GM23338 (cell line): Measurements from ENCODE around the gene KRTAP10-6. TPM values are rescaled to one million over a fixed set of nuclear protein-coding genes. Genes with fewer than 3 reads are reported as not detected.
"Not testable (repeated sequence)": the region's sequence is repeated elsewhere in the genome, so short reads cannot be mapped to it uniquely, and the experiment has no call there.

ENCODE experiments used
- ATAC-seq: fragments of 200-7000 bp; cut with Tn5 transposase; 3 replicates; pipeline ENCODE4 v1.9.1; 2020
- DNase-seq: peaks from one replicate; pipeline ENCODE4 v3.0.0-alpha.2; 2015; ENCODE audit warnings: low spot score
- H2AFZ ChIP-seq: fragments of 200-600 bp; sonication (generic); 2 replicates; pipeline ENCODE4 v1.8.0; 2016; ENCODE audit warnings: antibody characterized with exemption, mild to moderate bottlenecking, moderate library complexity
- H3F3A ChIP-seq: fragments of 200-600 bp; sonication (generic); replicated peaks from 2 replicates; pipeline ENCODE4 v1.8.0; 2017; ENCODE audit warnings: antibody characterized with exemption, mixed run types, low read depth
- H3K27ac ChIP-seq: fragments of 200-600 bp; sonication (generic); 2 replicates; pipeline ENCODE4 v1.6.1; 2016; ENCODE audit warnings: low read depth
- H3K27me3 ChIP-seq: fragments of 200-600 bp; sonication (generic); 2 replicates; pipeline ENCODE4 v1.8.0; 2016; ENCODE audit warnings: mild to moderate bottlenecking, mixed run types, moderate library complexity; ENCODE audit not compliant: insufficient read depth
- H3K36me3 ChIP-seq: fragments of 200-600 bp; sonication (generic); 2 replicates; pipeline ENCODE4 v1.8.0; 2016; ENCODE audit warnings: mild to moderate bottlenecking; ENCODE audit not compliant: insufficient read depth
- H3K4me1 ChIP-seq: fragments of 200-600 bp; sonication (generic); 2 replicates; pipeline ENCODE4 v1.8.0; 2016; ENCODE audit warnings: mild to moderate bottlenecking, moderate library complexity; ENCODE audit not compliant: insufficient read depth
- H3K4me2 ChIP-seq: fragments of 200-600 bp; sonication (generic); 2 replicates; pipeline ENCODE4 v1.7.1; 2017; ENCODE audit warnings: mixed run types
- H3K4me3 ChIP-seq: fragments of 200-600 bp; sonication (generic); 2 replicates; pipeline ENCODE4 v1.6.1; 2016; ENCODE audit warnings: mixed run types
- H3K79me2 ChIP-seq: fragments of 200-600 bp; sonication (generic); replicated peaks from 2 replicates; pipeline ENCODE4 v1.8.0; 2017; ENCODE audit warnings: mild to moderate bottlenecking; ENCODE audit not compliant: insufficient read depth
- H3K9me2 ChIP-seq: fragments of 200-600 bp; sonication (generic); 2 replicates; pipeline ENCODE4 v1.8.0; 2017; ENCODE audit not compliant: insufficient read depth
- H4K20me1 ChIP-seq: fragments of 200-600 bp; sonication (generic); replicated peaks from 2 replicates; pipeline ENCODE4 v1.8.0; 2017; ENCODE audit warnings: mild to moderate bottlenecking; ENCODE audit not compliant: insufficient read depth
- H3K27ac Mint-ChIP-seq: 2 replicates; pipeline ENCODE4 v1.8.0; 2020; ENCODE audit warnings: inconsistent platforms, mild to moderate bottlenecking, moderate library complexity, mixed read lengths
- H3K27me3 Mint-ChIP-seq: 3 replicates; pipeline ENCODE4 v1.8.0; 2022; ENCODE audit warnings: low read depth, mild to moderate bottlenecking, moderate library complexity, mixed read lengths, inconsistent platforms; ENCODE audit not compliant: insufficient read depth, poor library complexity
- H3K36me3 Mint-ChIP-seq: 3 replicates; pipeline ENCODE4 v1.8.0; 2021; ENCODE audit warnings: low read depth, mild to moderate bottlenecking, inconsistent platforms, moderate library complexity, mixed read lengths
- H3K4me1 Mint-ChIP-seq: 3 replicates; pipeline ENCODE4 v1.8.0; 2020; ENCODE audit warnings: mild to moderate bottlenecking, inconsistent platforms, mixed read lengths
- H3K4me3 Mint-ChIP-seq: 3 replicates; pipeline ENCODE4 v1.8.0; 2021; ENCODE audit warnings: moderate library complexity, mild to moderate bottlenecking, inconsistent platforms, mixed read lengths
- H3K9me3 Mint-ChIP-seq: 3 replicates; pipeline ENCODE4 v1.8.0; 2020; ENCODE audit warnings: moderate library complexity, mild to moderate bottlenecking, inconsistent platforms, mixed read lengths
- CREB1 ChIP-seq: fragments of 250-450 bp; sonication (Bioruptor Pico); IDR thresholded peaks from 2 replicates; pipeline ENCODE4 v1.5.0; 2020; ENCODE audit warnings: low read depth, mild to moderate bottlenecking, moderate library complexity
- EZH2 ChIP-seq: fragments of 200-600 bp; sonication (generic); IDR thresholded peaks from one replicate; pipeline ENCODE4 v1.8.0; 2017; ENCODE audit warnings: antibody characterized with exemption, mild to moderate bottlenecking, low read depth; ENCODE audit not compliant: unreplicated experiment
- JUNB ChIP-seq: IDR thresholded peaks from one replicate; pipeline ENCODE4 v1.6.1; 2016; ENCODE audit warnings: antibody characterized with exemption; ENCODE audit not compliant: unreplicated experiment
- NANOG ChIP-seq: IDR thresholded peaks from 2 replicates; pipeline ENCODE4 v1.6.1; 2016; ENCODE audit warnings: antibody characterized with exemption, borderline replicate concordance
- POLR2AphosphoS5 ChIP-seq: IDR thresholded peaks from 2 replicates; pipeline ENCODE4 v1.6.1; 2016; ENCODE audit warnings: antibody characterized with exemption, low read depth
- ZNF114 ChIP-seq: fragments of 250-450 bp; sonication (Bioruptor Pico); IDR thresholded peaks from 2 replicates; pipeline ENCODE4 v1.5.0; 2020; ENCODE audit warnings: mild to moderate bottlenecking, moderate library complexity
- ZNF331 ChIP-seq: fragments of 250-450 bp; sonication (Bioruptor Pico); IDR thresholded peaks from 2 replicates; pipeline ENCODE4 v1.5.0; 2020; ENCODE audit warnings: low read depth, mild to moderate bottlenecking, moderate library complexity
- polyA plus RNA-seq: library from polyadenylated mRNA; unstranded; fragments of >200 nt; fragmentation: Nextera tagmentation; extraction: Ambion mirVana; gene quantifications from 2 replicates; pipeline ENCODE4 v1.2.1, GENCODE V29; 2016
- total RNA-seq: library from RNA; depleted of rRNA; stranded (reverse); fragments of >200 nt; shearing (Covaris generic); gene quantifications from 2 replicates; pipeline ENCODE4 v1.2.3, GENCODE V29; 2014
- TF ChIP-seq, protein P1 (sequence below): fragments of 250-450 bp; sonication (Bioruptor Pico); IDR thresholded peaks from 2 replicates; pipeline ENCODE4 v1.5.0; 2020; ENCODE audit warnings: mild to moderate bottlenecking, moderate library complexity
- TF ChIP-seq, protein P2 (sequence below), 2 experiments: fragments of 200-600 bp in 1 of 2; sonication (generic) in 1 of 2; conservative IDR thresholded peaks; 2 replicates each; pipeline versions ENCODE4 v1.5.1 to v1.6.1; 2016 to 2017; ENCODE audit warnings: antibody characterized with exemption in 2 of 2, low read depth in 2 of 2, mild to moderate bottlenecking in 2 of 2, moderate library complexity in 1 of 2

Gene KRTAP10-6
- total and polyA plus RNA-seq, 2 experiments from 2014 or later: not detected

- ATAC-seq: no peak
- H2AFZ ChIP-seq: no peak overlapping the region
These were observed 19.2 kb upstream of the KRTAP10-6 start for GRCh38 chr21:44611551-44611950.

GRCh38 chr21:44610157-44610843 lies 18.0 kb upstream of the KRTAP10-6 start:
- H3K4me3 Mint-ChIP-seq, ATAC-seq, H2AFZ ChIP-seq, H4K20me1 ChIP-seq, H3K36me3 ChIP-seq, DNase-seq, H3K9me2 ChIP-seq, H3K4me2 ChIP-seq, H3F3A ChIP-seq, H3K27me3 ChIP-seq, H3K27ac Mint-ChIP-seq, H3K4me3 ChIP-seq, H3K27ac ChIP-seq, H3K4me1 Mint-ChIP-seq, H3K27me3 Mint-ChIP-seq, H3K4me1 ChIP-seq, H3K79me2 ChIP-seq: not testable (repeated sequence)
- H3K9me3 Mint-ChIP-seq: peaks cover 43% of the 10 kb centered on the region
- peaks cover 19% of the 10 kb centered on the region for H3K36me3 Mint-ChIP-seq

More at GRCh38 chr21:44611551-44611950, 19.2 kb upstream of the KRTAP10-6 start:
- no peaks in the 10 kb centered on the region for H3K79me2 ChIP-seq
- no peaks in the 10 kb centered on the region for H4K20me1 ChIP-seq
- no peaks in the 10 kb centered on the region for H3K9me2 ChIP-seq
- no peaks in the 10 kb centered on the region for H3K4me1 ChIP-seq
- no peak overlapping the region for H3K27ac ChIP-seq
- H3K4me3 ChIP-seq: no peak overlapping the region
- H3K9me3 Mint-ChIP-seq: peaks cover 43% of the 10 kb centered on the region
- peaks cover 19% of the 10 kb centered on the region for H3K36me3 Mint-ChIP-seq
- no peak overlapping the region for H3K4me2 ChIP-seq
- 0 out of 2 replicates have a peak, but pooled peaks cover 4% of the 10 kb centered on the region for H3K36me3 ChIP-seq
- no peak overlapping the region for H3K4me3 Mint-ChIP-seq
- H3K27ac Mint-ChIP-seq: no peak overlapping the region
- TF ChIP-seq ZNF331 (no peak), JUNB (no peak), ZNF114 (CRISPR knock-in tag) (no peak)
- H3K4me1 Mint-ChIP-seq: peaks cover 9% of the 10 kb centered on the region
- H3F3A ChIP-seq: no peaks in the 10 kb centered on the region
- peaks cover 8% of the 10 kb centered on the region for H3K27me3 Mint-ChIP-seq
- H3K27me3 ChIP-seq: no peaks in the 10 kb centered on the region
- DNase-seq: no peak

DNA sequence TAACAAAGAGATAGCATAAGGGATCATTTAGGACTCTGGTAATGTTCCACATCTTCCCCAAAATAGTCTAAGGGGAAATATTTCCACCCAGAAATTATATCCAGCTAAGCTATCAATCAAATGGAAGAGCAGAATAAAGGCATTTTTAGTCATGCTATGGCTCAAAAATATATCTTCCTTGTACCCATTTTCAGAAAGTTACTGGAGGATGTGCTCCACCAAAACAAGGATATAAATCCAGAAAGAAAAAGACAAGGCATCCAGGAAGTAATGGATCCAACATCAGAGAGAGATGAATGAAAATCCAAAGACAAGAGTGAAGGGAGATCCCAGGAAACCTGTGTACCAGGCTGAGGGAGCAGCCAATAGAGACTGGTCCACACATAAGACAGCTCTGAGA lies 16.9 kb upstream of the KRTAP10-6 start:
- Histone ChIP-seq H3K36me3 (0 out of 2 replicates have a peak, but pooled peaks cover 4% of the 10 kb centered on the region), H3K4me3 (no peak overlapping the region), H3K27ac (no peak overlapping the region), H3K4me2 (no peak overlapping the region), H4K20me1 (no peaks in the 10 kb centered on the region), H3K4me1 (no peaks in the 10 kb centered on the region), H3K27me3 (no peaks in the 10 kb centered on the region), H3K9me2 (no peaks in the 10 kb centered on the region), H3K79me2 (no peaks in the 10 kb centered on the region), H2AFZ (no peak overlapping the region), H3F3A (no peaks in the 10 kb centered on the region)
- peaks cover 19% of the 10 kb centered on the region for H3K36me3 Mint-ChIP-seq
- no peak overlapping the region for H3K27ac Mint-ChIP-seq
- H3K27me3 Mint-ChIP-seq: peaks cover 8% of the 10 kb centered on the region
- DNase-seq (no peak), ATAC-seq (no peak)
- peaks cover 43% of the 10 kb centered on the region for H3K9me3 Mint-ChIP-seq
- no peaks in the 10 kb centered on the region; the same call in 2 of the 3 replicates for H3K4me1 Mint-ChIP-seq
- no peak overlapping the region for H3K4me3 Mint-ChIP-seq
- TF ChIP-seq NANOG (no peak), ZNF114 (CRISPR knock-in tag) (no peak), POLR2AphosphoS5 (no peak), CREB1 (CRISPR knock-in tag) (no peak), EZH2 (no peak), JUNB (no peak)
- TF ChIP-seq, protein P1, sequence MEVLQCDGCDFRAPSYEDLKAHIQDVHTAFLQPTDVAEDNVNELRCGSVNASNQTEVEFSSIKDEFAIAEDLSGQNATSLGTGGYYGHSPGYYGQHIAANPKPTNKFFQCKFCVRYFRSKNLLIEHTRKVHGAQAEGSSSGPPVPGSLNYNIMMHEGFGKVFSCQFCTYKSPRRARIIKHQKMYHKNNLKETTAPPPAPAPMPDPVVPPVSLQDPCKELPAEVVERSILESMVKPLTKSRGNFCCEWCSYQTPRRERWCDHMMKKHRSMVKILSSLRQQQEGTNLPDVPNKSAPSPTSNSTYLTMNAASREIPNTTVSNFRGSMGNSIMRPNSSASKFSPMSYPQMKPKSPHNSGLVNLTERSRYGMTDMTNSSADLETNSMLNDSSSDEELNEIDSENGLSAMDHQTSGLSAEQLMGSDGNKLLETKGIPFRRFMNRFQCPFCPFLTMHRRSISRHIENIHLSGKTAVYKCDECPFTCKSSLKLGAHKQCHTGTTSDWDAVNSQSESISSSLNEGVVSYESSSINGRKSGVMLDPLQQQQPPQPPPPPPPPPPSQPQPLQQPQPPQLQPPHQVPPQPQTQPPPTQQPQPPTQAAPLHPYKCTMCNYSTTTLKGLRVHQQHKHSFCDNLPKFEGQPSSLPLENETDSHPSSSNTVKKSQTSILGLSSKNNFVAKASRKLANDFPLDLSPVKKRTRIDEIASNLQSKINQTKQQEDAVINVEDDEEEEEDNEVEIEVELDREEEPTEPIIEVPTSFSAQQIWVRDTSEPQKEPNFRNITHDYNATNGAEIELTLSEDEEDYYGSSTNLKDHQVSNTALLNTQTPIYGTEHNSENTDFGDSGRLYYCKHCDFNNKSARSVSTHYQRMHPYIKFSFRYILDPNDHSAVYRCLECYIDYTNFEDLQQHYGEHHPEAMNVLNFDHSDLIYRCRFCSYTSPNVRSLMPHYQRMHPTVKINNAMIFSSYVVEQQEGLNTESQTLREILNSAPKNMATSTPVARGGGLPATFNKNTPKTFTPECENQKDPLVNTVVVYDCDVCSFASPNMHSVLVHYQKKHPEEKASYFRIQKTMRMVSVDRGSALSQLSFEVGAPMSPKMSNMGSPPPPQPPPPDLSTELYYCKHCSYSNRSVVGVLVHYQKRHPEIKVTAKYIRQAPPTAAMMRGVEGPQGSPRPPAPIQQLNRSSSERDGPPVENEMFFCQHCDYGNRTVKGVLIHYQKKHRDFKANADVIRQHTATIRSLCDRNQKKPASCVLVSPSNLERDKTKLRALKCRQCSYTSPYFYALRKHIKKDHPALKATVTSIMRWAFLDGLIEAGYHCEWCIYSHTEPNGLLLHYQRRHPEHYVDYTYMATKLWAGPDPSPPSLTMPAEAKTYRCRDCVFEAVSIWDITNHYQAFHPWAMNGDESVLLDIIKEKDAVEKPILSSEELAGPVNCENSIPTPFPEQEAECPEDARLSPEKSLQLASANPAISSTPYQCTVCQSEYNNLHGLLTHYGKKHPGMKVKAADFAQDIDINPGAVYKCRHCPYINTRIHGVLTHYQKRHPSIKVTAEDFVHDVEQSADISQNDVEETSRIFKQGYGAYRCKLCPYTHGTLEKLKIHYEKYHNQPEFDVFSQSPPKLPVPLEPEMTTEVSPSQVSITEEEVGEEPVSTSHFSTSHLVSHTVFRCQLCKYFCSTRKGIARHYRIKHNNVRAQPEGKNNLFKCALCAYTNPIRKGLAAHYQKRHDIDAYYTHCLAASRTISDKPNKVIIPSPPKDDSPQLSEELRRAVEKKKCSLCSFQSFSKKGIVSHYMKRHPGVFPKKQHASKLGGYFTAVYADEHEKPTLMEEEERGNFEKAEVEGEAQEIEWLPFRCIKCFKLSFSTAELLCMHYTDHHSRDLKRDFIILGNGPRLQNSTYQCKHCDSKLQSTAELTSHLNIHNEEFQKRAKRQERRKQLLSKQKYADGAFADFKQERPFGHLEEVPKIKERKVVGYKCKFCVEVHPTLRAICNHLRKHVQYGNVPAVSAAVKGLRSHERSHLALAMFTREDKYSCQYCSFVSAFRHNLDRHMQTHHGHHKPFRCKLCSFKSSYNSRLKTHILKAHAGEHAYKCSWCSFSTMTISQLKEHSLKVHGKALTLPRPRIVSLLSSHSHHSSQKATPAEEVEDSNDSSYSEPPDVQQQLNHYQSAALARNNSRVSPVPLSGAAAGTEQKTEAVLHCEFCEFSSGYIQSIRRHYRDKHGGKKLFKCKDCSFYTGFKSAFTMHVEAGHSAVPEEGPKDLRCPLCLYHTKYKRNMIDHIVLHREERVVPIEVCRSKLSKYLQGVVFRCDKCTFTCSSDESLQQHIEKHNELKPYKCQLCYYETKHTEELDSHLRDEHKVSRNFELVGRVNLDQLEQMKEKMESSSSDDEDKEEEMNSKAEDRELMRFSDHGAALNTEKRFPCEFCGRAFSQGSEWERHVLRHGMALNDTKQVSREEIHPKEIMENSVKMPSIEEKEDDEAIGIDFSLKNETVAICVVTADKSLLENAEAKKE (CRISPR knock-in tag): no peak
- TF ChIP-seq, protein P2, sequence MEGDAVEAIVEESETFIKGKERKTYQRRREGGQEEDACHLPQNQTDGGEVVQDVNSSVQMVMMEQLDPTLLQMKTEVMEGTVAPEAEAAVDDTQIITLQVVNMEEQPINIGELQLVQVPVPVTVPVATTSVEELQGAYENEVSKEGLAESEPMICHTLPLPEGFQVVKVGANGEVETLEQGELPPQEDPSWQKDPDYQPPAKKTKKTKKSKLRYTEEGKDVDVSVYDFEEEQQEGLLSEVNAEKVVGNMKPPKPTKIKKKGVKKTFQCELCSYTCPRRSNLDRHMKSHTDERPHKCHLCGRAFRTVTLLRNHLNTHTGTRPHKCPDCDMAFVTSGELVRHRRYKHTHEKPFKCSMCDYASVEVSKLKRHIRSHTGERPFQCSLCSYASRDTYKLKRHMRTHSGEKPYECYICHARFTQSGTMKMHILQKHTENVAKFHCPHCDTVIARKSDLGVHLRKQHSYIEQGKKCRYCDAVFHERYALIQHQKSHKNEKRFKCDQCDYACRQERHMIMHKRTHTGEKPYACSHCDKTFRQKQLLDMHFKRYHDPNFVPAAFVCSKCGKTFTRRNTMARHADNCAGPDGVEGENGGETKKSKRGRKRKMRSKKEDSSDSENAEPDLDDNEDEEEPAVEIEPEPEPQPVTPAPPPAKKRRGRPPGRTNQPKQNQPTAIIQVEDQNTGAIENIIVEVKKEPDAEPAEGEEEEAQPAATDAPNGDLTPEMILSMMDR (conservative IDR thresholded peaks at IDR 0.05; ENCODE audit: low read depth in 2 of 2): no peak
